RWPE2 (cell line): ENCODE results near the gene LAMB3.

Source experiments
- ATAC-seq: fragments of 200-7000 bp; cut with Tn5 transposase; 3 replicates; pipeline ENCODE4 v1.9.1; 2021; ENCODE audit warnings: low read depth
- DNase-seq: peaks from one replicate; pipeline ENCODE4 v3.0.0-alpha.2; 2020; ENCODE audit warnings: low spot score
- H3K27ac ChIP-seq: fragments of 450-650 bp; 2 replicates; pipeline ENCODE4 v1.5.1; 2017; ENCODE audit warnings: mild to moderate bottlenecking; ENCODE audit not compliant: poor library complexity, severe bottlenecking
- H3K27me3 ChIP-seq: fragments of 250-450 bp; sonication (Bioruptor Pico); 2 replicates; pipeline ENCODE4 v1.5.1; 2021; ENCODE audit warnings: mild to moderate bottlenecking, moderate library complexity; ENCODE audit not compliant: insufficient read depth, poor library complexity, severe bottlenecking
- H3K36me3 ChIP-seq: fragments of 250-450 bp; sonication (Bioruptor Pico); 2 replicates; pipeline ENCODE4 v1.5.1; 2020; ENCODE audit warnings: low read depth, mild to moderate bottlenecking, moderate library complexity
- H3K4me1 ChIP-seq: fragments of 250-450 bp; sonication (Bioruptor Pico); 2 replicates; pipeline ENCODE4 v1.5.1; 2021; ENCODE audit warnings: mild to moderate bottlenecking, moderate library complexity; ENCODE audit not compliant: insufficient read depth, poor library complexity, severe bottlenecking
- H3K4me3 ChIP-seq: fragments of 250-450 bp; sonication (Bioruptor Pico); 2 replicates; pipeline ENCODE4 v1.5.1; 2021; ENCODE audit warnings: mild to moderate bottlenecking, moderate library complexity; ENCODE audit not compliant: severe bottlenecking
- H3K9me3 ChIP-seq: fragments of 250-450 bp; sonication (Bioruptor Pico); 2 replicates; pipeline ENCODE4 v1.5.1; 2021; ENCODE audit warnings: mild to moderate bottlenecking, moderate library complexity; ENCODE audit not compliant: severe bottlenecking
- TF ChIP-seq, protein P1 (sequence below): fragments of 450-650 bp; IDR thresholded peaks from one replicate; pipeline ENCODE4 v1.5.1; 2017; ENCODE audit warnings: mild to moderate bottlenecking, moderate library complexity; ENCODE audit not compliant: poor library complexity, severe bottlenecking

LAMB3 gene

GRCh38 chr1:209619696-209620486, 32.3 kb downstream of the LAMB3 start:
- no peak overlapping the region for H3K4me3 ChIP-seq
- DNase-seq (no peak), ATAC-seq (no peak)
- no peaks in the 10 kb centered on the region for H3K27me3 ChIP-seq
- H3K36me3 ChIP-seq: peaks cover 96% of the 10 kb centered on the region
- TF ChIP-seq, protein P1, sequence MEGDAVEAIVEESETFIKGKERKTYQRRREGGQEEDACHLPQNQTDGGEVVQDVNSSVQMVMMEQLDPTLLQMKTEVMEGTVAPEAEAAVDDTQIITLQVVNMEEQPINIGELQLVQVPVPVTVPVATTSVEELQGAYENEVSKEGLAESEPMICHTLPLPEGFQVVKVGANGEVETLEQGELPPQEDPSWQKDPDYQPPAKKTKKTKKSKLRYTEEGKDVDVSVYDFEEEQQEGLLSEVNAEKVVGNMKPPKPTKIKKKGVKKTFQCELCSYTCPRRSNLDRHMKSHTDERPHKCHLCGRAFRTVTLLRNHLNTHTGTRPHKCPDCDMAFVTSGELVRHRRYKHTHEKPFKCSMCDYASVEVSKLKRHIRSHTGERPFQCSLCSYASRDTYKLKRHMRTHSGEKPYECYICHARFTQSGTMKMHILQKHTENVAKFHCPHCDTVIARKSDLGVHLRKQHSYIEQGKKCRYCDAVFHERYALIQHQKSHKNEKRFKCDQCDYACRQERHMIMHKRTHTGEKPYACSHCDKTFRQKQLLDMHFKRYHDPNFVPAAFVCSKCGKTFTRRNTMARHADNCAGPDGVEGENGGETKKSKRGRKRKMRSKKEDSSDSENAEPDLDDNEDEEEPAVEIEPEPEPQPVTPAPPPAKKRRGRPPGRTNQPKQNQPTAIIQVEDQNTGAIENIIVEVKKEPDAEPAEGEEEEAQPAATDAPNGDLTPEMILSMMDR: no peak
- H3K4me1 ChIP-seq: no peaks in the 10 kb centered on the region
- no peaks in the 10 kb centered on the region for H3K9me3 ChIP-seq
- H3K27ac ChIP-seq: no peak overlapping the region

DNA sequence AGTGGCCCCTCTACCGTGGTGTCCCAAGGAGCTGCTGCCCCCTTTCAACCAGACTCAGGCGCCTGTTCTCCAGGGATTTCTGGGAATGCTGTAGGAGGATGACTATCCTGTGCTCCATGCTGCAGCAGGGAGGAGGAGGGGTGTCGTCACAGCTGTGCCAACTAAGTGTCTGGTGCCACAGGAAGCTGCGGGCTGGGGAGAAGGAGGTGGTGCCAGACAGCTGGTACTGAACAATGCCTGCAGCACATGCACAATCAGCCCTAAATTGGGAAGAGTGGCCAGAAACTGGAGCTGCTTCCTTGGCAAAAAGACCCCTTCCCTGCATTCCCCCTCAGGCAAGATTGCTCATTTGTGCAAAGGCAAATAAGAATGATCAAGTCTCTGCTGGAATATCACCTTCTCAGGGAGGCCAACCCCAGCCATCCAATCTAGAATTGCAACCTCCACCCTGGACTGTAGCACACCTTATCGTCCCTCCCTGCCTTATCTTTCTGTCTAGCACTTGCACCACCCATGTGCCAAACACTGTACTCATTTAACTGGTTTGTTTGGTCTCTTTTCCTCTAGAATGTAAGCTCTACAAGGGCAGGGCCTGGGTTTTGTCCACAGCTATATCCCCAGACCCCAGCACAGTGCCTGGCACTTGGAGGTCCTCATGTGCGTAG, 33.3 kb downstream of the LAMB3 start:
- DNase-seq: no peak
- H3K4me1 ChIP-seq: no peaks in the 10 kb centered on the region

DNA sequence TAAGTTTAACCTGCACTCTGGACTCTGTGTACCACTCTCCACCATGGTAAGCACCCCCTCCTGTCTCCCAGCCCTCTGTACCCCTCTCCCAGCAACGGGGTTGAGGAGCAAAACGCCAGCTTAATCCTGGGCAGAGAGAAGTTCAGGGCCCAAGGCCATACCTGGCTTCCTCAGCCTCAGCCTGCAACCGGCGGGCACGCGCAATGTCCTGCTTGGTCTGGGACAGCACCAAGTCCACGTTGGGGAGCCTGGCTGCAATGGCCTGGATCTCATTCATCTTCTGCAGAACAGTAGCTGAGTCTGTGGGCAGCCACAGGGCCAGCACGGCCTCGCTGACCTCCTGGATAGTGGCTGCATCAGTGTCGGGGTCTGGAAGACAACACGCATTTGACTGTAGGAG, 33.9 kb downstream of the LAMB3 start:
- H3K9me3 ChIP-seq: no peaks in the 10 kb centered on the region
- no peak overlapping the region for H3K27ac ChIP-seq
- H3K27me3 ChIP-seq: no peaks in the 10 kb centered on the region
- H3K4me1 ChIP-seq: no peaks in the 10 kb centered on the region
- ATAC-seq (no peak), DNase-seq (no peak)
- H3K36me3 ChIP-seq: peaks cover 87% of the 10 kb centered on the region
- TF ChIP-seq, protein P1: no peak
- H3K4me3 ChIP-seq: no peak overlapping the region

More for the DNA sequence above, 33.3 kb downstream of the LAMB3 start:
- no peaks in the 10 kb centered on the region for H3K27me3 ChIP-seq
- TF ChIP-seq, protein P1: no peak
- H3K27ac ChIP-seq: no peak overlapping the region
- no peak overlapping the region for H3K4me3 ChIP-seq
- ATAC-seq: no peak
- peaks cover 93% of the 10 kb centered on the region for H3K36me3 ChIP-seq
- H3K9me3 ChIP-seq: no peaks in the 10 kb centered on the region

DNA sequence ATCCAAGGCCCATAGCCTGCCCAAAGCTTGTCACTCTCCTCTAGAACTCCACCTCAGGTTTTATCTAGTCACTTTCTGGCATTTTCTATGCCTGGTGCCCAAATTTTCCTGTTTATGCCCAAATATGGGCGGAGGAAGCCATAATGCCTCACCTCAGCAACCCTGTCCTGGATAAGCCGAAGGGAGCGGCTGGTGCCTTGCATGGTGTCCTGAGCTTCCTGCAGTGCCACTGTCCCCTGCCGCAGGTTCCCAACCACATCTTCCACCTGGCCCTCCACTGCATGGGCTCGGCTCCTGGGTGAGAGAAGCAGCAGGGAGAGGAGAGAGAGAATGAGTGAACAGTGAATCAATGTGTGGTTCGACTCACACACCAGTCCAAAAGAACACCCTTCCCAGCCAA, 34.5 kb downstream of the LAMB3 start:
- no peaks in the 10 kb centered on the region for H3K9me3 ChIP-seq
- H3K27me3 ChIP-seq: no peaks in the 10 kb centered on the region
- H3K4me3 ChIP-seq: no peak overlapping the region
- no peaks in the 10 kb centered on the region for H3K4me1 ChIP-seq
- TF ChIP-seq, protein P1: no peak
- no peak overlapping the region for H3K27ac ChIP-seq
- no peak for DNase-seq
- H3K36me3 ChIP-seq: peaks cover 82% of the 10 kb centered on the region
- no peak for ATAC-seq
